GM19395 (cell line): ENCODE measurements around the gene FGF22.
"Not testable (repeated sequence)": the region's sequence is repeated elsewhere in the genome, so short reads cannot be mapped to it uniquely, and the experiment has no call there.

ENCODE experiments used
- ATAC-seq: cut with Tn5 transposase; IDR thresholded peaks from one replicate; pipeline ENCODE4 v1.9.1; 2021; ENCODE audit warnings: mild to moderate bottlenecking, moderate library complexity; ENCODE audit not compliant: unreplicated experiment

FGF22 gene

DNA sequence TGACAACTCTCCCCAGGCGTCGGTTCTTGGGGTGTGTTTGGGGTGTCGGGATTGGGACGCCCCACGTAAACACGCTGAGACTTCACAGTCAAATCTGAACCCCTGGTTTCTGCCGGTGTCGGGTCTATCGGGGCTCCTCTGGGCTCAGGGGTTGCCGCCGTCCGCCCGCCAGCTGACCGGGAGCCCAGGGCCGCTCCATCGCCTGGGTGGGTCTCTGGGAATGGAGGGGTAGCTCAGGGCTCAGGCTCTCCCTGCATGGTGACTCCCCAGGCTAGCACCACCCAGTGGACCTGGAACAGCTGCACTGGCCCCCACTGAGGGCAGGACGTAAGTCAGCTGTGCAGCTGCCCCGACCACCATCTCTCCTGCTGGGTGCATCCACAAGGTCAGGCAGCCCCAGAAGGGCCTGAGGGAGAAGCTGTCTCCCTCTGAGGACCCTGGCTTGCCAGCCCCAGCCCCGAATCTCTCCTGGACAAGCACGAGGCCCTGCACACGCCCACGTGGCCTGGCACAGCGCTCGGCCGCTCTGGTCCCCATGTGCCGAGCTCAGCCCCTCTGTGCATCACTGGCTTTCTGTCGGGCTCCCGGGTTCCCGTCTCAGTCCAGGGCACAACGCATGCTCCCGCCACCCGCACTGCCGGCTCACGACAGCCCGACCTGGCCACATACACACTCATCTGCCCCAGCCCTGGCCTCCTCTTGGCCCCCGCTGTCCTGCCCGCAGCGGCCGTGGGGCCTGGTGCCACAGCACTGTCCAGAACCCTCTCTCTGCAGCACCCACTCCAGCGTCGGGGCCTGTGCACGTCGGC, 17.3 kb downstream of the FGF22 start:
- ATAC-seq: no peak

GRCh38 chr19:657611-658010, 17.9 kb downstream of the FGF22 start:
- no peak for ATAC-seq

GRCh38 chr19:658059-658839, 18.6 kb downstream of the FGF22 start:
- ATAC-seq: no peak

DNA sequence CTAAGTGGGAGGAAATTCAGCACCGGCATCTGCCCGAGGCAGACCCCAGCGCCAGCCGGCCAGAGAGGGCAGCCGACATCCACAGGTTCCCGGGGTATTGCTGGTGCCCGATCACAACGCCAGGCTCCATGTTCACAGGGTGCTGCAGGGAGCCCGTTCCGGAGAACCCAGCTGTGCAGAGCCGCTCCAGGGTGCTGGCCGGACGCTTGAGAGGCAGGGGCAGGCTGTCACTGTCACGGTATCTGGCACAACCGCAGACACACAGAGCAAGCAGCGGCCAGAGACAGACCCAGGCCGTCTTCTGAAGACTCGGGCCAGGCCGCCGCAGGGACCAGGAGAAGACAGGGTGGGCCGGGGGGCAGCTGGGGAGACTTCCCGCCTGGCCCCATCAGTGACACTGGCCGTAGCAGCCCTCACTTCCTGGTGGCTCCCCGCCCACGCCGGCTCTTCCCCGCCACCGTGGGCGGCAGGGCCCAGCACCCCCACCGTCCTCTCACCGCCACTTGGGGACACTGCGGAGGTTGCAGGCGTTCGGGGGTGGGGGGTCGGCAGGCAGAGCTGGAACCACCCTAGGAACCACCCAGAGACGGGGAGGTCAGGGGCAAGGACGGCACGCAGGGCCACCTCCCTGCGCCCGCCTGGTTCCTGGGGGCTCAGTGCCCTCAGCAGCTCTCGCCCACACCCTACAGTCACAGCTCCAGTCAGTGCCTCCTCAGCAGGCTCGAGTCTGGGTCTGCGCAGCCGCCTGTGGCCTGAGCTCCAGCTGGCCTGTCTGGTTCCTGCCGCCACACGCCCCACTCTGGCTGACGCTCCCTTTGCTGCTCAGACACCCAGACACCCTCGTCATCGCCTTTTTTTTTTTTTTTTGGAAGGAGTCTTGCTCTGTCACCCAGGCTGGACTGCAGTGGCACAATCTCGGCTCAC, 19.5 kb downstream of the FGF22 start:
- no peak for ATAC-seq

DNA sequence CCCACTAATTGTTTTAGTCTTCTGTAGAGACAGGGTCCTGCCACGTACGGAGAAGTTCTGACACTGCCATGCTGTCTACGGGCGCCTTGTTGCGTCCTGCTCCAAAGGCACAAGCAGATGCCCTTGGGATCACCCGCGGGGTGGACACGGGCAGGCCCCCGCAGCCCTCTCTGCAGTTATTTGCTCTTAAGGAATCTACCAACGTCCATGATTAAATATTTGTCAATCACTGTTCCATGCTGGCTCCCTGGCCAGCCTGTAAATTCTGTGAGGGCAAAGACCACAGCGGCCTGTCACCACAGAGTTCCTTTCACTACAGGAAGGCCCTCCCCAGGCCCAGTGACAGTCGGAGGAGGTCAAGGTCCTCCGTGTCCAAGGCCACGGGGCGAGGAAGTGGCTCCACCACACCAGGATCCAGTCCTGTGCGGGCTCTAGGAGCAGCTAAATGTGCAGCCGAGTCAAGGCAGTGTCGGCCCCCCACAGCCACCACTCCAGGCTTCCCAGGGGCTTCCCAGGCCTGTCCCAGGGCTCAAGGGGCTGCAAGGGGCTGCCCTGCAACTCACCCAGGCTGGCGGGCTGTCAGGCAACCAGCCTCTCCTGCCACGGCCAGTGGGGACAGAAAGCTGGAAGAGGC, 21.2 kb downstream of the FGF22 start:
- no peak for ATAC-seq

- ATAC-seq: no peak
Measured at GRCh38 chr19:661427-662196, 21.9 kb downstream of the FGF22 start.

GRCh38 chr19:662207-662961, 22.7 kb downstream of the FGF22 start:
- ATAC-seq: peak; percentile 9

- peak; percentile 49 for ATAC-seq
Measured at GRCh38 chr19:662962-663681, 23.4 kb downstream of the FGF22 start, which contains the start of gene RNF126. Gene RNF126, minus strand, starts transcription at chr19:663214. Its CDS starts 93 bp downstream, at chr19:663121.

DNA sequence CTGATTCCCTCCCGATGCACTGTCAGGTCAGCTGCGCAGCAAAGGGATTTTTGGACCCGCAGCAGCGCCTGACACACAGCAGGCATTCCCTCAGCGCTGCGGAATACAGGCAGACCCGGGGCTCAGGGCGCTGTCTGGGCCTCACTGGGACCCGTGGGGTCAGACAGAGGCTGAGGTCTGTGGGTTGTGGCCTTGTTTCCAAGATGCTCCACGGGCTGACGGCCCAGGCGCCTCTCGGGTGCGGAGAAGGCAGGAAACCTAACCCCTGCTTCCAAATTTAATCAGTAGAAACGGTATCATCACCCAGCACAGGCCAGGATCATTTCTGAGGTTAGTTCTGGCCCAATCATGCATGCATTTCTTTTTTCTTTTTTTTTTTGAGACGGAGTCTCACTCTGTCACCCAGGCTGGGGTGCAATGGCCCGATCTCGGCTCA, 24.0 kb downstream of the FGF22 start:
- no peak for ATAC-seq

- no peak for ATAC-seq
Measured at GRCh38 chr19:664913-665443, 25.3 kb downstream of the FGF22 start.

DNA sequence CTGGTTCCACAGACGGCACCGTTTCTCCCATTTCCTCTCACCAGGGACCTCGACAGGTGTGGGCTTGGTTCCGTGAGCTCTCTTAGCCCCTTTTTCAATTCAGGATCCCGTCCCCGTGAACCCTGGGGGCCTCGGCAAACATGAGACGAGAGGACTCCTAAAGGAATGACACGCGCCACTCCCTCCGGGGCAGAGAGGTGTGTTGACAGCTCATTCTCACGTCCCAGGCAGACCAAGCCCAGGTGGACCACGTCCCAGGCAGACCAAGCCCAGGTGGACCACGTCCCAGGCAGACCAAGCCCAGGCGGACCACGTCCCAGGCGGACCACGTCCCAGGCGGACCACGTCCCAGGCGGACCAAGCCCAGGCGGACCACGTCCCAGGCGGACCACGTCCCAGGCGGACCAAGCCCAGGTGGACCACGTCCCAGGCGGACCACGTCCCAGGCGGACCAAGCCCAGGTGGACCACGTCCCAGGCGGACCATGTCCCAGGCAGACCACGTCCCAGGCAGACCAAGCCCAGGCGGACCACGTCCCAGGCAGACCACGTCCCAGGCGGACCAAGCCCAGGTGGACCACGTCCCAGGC, 27.4 kb downstream of the FGF22 start:
- not testable (repeated sequence) for ATAC-seq

DNA sequence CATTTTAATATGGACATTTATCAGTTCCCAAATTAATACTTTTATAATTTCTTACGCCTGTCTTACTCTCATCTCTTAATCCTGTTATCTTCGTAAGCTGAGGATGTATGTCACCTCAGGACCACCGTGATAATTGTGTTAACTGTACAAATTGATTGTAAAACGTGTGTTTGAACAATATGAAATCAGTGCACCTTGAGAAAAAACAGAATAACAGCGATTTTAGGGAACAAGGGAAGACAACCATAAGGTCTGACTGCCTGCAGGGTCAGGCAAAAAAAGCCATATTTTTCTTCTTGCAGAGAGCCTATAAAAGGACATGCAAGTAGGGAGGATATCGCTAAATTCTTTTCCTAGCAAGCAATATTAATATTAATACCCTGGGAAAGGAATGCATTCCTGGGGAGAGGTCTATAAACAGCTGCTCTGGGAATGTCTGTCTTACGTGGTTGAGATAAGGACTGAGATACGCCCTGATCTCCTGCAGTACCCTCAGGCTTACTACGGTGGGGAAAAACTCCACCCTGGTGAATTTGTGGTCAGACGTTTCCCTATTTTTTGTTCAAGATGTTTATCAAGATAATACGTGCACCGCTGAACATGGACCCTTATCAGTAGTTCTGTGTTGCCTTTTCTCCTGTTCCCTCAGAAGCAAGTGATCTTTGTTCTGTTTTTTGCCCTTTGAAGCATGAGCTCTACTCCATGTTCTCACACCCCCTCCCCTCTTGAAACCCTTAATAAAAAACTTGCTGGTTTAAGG, 29.2 kb downstream of the FGF22 start:
- not testable (repeated sequence) for ATAC-seq

DNA sequence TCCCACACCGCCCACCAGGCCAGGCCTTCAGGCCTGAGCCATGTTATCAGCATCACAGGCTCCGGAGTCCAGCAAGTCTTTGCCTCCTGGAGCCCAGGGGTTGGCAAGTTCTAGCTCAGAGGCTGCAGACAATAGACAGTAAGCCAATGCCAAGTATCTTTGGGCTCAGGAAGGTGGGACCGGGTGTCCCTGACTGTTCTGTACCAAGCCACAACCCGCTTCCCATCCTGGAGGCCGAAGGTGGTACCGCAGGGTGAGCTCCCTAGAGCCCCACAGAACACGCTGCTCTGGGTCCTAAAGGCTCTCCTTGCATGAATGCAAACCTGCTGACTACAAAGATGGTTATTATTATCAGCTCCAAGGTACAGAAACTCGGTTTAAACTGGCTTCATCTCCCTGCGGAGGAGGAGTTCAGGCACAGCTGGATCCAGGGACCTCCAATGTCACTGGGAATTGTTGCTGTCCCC, 31.0 kb downstream of the FGF22 start:
- no peak for ATAC-seq

GRCh38 chr19:674282-675151, 34.8 kb downstream of the FGF22 start:
- ATAC-seq: no peak

DNA sequence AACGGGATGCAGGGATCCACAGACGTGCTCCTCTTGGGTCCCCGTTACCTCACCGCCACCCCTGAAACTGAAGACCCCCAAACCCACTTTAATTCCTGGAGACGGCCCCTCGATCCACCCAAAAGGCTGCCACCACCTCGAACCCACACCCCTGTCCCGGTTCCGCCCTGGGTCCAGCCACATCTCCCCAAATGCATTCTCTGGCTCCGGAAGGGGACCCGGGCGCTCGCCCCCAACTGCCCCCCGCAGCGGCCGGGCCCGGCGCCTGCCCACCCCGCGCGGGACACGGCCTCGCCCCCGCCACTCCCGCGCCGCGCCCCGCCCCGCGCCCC, 36.3 kb downstream of the FGF22 start:
- ATAC-seq: no peak
